Progenitor cell of endocrine pancreas (in vitro differentiated cells): Measurements from ENCODE around the gene ERN1. TPM values are rescaled to one million over a fixed set of nuclear protein-coding genes. Genes with fewer than 3 reads are reported as not detected.
A peak's percentile ranks its signal among the peaks of the same experiment; 100 is the strongest.

ENCODE experiments used
- DNase-seq: peaks from one replicate; pipeline ENCODE4 v3.0.0; 2021; ENCODE audit warnings: low spot score; ENCODE audit not compliant: unreplicated experiment
- H3K27ac Mint-ChIP-seq: 2 replicates; pipeline ENCODE4 v1.8.0; 2021; ENCODE audit warnings: mild to moderate bottlenecking, moderate library complexity, mixed read lengths
- H3K27me3 Mint-ChIP-seq: 2 replicates; pipeline ENCODE4 v1.8.0; 2021; ENCODE audit warnings: mixed read lengths
- H3K36me3 Mint-ChIP-seq: 2 replicates; pipeline ENCODE4 v1.8.0; 2022; ENCODE audit warnings: mixed read lengths; ENCODE audit not compliant: insufficient read depth
- H3K4me1 Mint-ChIP-seq: 2 replicates; pipeline ENCODE4 v1.8.0; 2021; ENCODE audit warnings: low read depth, mixed read lengths
- H3K4me3 Mint-ChIP-seq: 2 replicates; pipeline ENCODE4 v1.8.0; 2021; ENCODE audit warnings: low read depth, mild to moderate bottlenecking, moderate library complexity, mixed read lengths
- H3K9me3 Mint-ChIP-seq: 2 replicates; pipeline ENCODE4 v1.8.0; 2021; ENCODE audit warnings: low read depth, mixed read lengths
- CTCF ChIP-seq: fragments of 200-600 bp; sonication (generic); IDR thresholded peaks from one replicate; pipeline ENCODE4 v1.5.0; 2021; ENCODE audit warnings: antibody characterized with exemption, mild to moderate bottlenecking; ENCODE audit not compliant: unreplicated experiment
- total RNA-seq: library from RNA; stranded (reverse); gene quantifications from 2 replicates; pipeline ENCODE4 v1.2.1, GENCODE V29; 2021

Gene ERN1
- total RNA-seq, 1 donor from 2014 or later: 43.1 TPM

GRCh38 chr17:64094412-64094811, 35.5 kb downstream of the ERN1 start:
- H3K27me3 Mint-ChIP-seq: no peaks in the 10 kb centered on the region

GRCh38 chr17:64092952-64093451, 36.9 kb downstream of the ERN1 start:
- Mint-ChIP-seq H3K9me3 (no peaks in the 10 kb centered on the region), H3K36me3 (peaks cover 24% of the 10 kb centered on the region), H3K27ac (peak overlapping the region; percentile 69), H3K4me1 (peaks cover 29% of the 10 kb centered on the region), H3K27me3 (no peaks in the 10 kb centered on the region), H3K4me3 (no peak overlapping the region)
- DNase-seq: no peak
- no peak for TF ChIP-seq CTCF

More at GRCh38 chr17:64094412-64094811, 35.5 kb downstream of the ERN1 start:
- TF ChIP-seq CTCF: no peak
- H3K27ac Mint-ChIP-seq: no peak overlapping the region
- H3K9me3 Mint-ChIP-seq: no peaks in the 10 kb centered on the region
- no peak overlapping the region for H3K4me3 Mint-ChIP-seq
- H3K4me1 Mint-ChIP-seq: peaks cover 21% of the 10 kb centered on the region
- no peak for DNase-seq
- peaks cover 23% of the 10 kb centered on the region for H3K36me3 Mint-ChIP-seq

GRCh38 chr17:64092113-64092512, 37.8 kb downstream of the ERN1 start:
- Mint-ChIP-seq H3K4me3 (no peak overlapping the region), H3K4me1 (peaks cover 32% of the 10 kb centered on the region), H3K36me3 (peaks cover 22% of the 10 kb centered on the region), H3K27me3 (no peaks in the 10 kb centered on the region), H3K9me3 (no peaks in the 10 kb centered on the region), H3K27ac (no peak overlapping the region)
- TF ChIP-seq CTCF: no peak
- DNase-seq: no peak

- Mint-ChIP-seq H3K36me3 (peaks cover 18% of the 10 kb centered on the region), H3K9me3 (no peaks in the 10 kb centered on the region), H3K4me3 (no peak overlapping the region), H3K27me3 (no peaks in the 10 kb centered on the region), H3K27ac (peak overlapping the region; percentile 5), H3K4me1 (peaks cover 33% of the 10 kb centered on the region)
- TF ChIP-seq CTCF: no peak
- DNase-seq: no peak
Observed at GRCh38 chr17:64091571-64091970, 38.4 kb downstream of the ERN1 start.

- no peak for TF ChIP-seq CTCF
- no peak for DNase-seq
- H3K27me3 Mint-ChIP-seq: no peaks in the 10 kb centered on the region
- H3K4me3 Mint-ChIP-seq: no peak overlapping the region
- H3K9me3 Mint-ChIP-seq: no peaks in the 10 kb centered on the region
- H3K36me3 Mint-ChIP-seq: peaks cover 16% of the 10 kb centered on the region
- peak overlapping the region; percentile 10 for H3K27ac Mint-ChIP-seq
- peaks cover 33% of the 10 kb centered on the region for H3K4me1 Mint-ChIP-seq
Observed at GRCh38 chr17:64091116-64091515, 38.8 kb downstream of the ERN1 start.
